Liver (tissue), 9 donors: Measurements from ENCODE around the gene CHP1. TPM values are rescaled to one million over a fixed set of nuclear protein-coding genes. Genes with fewer than 3 reads are reported as not detected.

ENCODE experiments used
- DNase-seq: peaks from one replicate; pipeline ENCODE4 v3.0.0-alpha.2; 2017; ENCODE audit warnings: low spot score
- H3K27ac ChIP-seq, 2 donors: one replicate each; pipeline ENCODE4 v1.7.0; 2013; ENCODE audit warnings: inconsistent platforms in 2 of 2, low read length in 2 of 2, control low read depth in 1 of 2, low read depth in 1 of 2, mild to moderate bottlenecking in 1 of 2
- H3K27me3 ChIP-seq, 4 donors: one replicate each; pipeline versions ENCODE4 v1.6.1 to v1.7.0; 2013; ENCODE audit warnings: low read length in 3 of 4, inconsistent platforms in 1 of 4, mild to moderate bottlenecking in 1 of 4, moderate library complexity in 1 of 4; ENCODE audit not compliant: control insufficient read depth in 4 of 4, insufficient read depth in 4 of 4
- H3K36me3 ChIP-seq, 4 donors: one replicate each; pipeline versions ENCODE4 v1.6.1 to v1.7.0; 2013; ENCODE audit warnings: low read length in 3 of 4, mild to moderate bottlenecking in 3 of 4, low read depth in 1 of 4, moderate library complexity in 1 of 4; ENCODE audit not compliant: control insufficient read depth in 4 of 4, insufficient read depth in 3 of 4
- H3K4me1 ChIP-seq, 4 donors: one replicate each; pipeline versions ENCODE4 v1.6.1 to v1.7.0; 2013; ENCODE audit warnings: low read length in 3 of 4, mild to moderate bottlenecking in 3 of 4, moderate library complexity in 1 of 4; ENCODE audit not compliant: control insufficient read depth in 4 of 4, insufficient read depth in 4 of 4
- H3K4me3 ChIP-seq, 3 donors: one replicate each; pipeline versions ENCODE4 v1.6.1 to v1.7.0; 2013; ENCODE audit warnings: low read length in 3 of 3, control low read depth in 1 of 3, low read depth in 1 of 3, mild to moderate bottlenecking in 1 of 3
- H3K9ac ChIP-seq, 2 donors: one replicate each; pipeline ENCODE4 v1.7.0; 2013; ENCODE audit warnings: low read length in 2 of 2, mild to moderate bottlenecking in 2 of 2, moderate library complexity in 2 of 2, control low read depth in 1 of 2, low read depth in 1 of 2
- H3K9me3 ChIP-seq, 4 donors: one replicate each; pipeline versions ENCODE4 v1.6.1 to v1.7.0; 2013; ENCODE audit warnings: low read length in 3 of 4; ENCODE audit not compliant: control insufficient read depth in 4 of 4
- ATF3 ChIP-seq: IDR thresholded peaks from 2 replicates; pipeline ENCODE4 v1.6.1; 2016; ENCODE audit warnings: antibody characterized with exemption
- CTCF ChIP-seq: fragments of 150-350 bp; IDR thresholded peaks from 2 replicates; pipeline ENCODE4 v1.5.1; 2017; ENCODE audit warnings: improper control_type of control experiment, low read depth, low read length; ENCODE audit not compliant: missing input control
- EGR1 ChIP-seq, 2 donors: IDR thresholded peaks; 2 replicates each; pipeline ENCODE4 v1.6.1; 2016 to 2018; ENCODE audit warnings: antibody characterized with exemption in 2 of 2, low read depth in 2 of 2
- FOXA1 ChIP-seq: IDR thresholded peaks from 2 replicates; pipeline ENCODE4 v1.6.1; 2016; ENCODE audit warnings: antibody characterized with exemption
- FOXA2 ChIP-seq: IDR thresholded peaks from 2 replicates; pipeline ENCODE4 v1.6.1; 2016; ENCODE audit warnings: antibody characterized with exemption
- GABPA ChIP-seq, 2 donors: IDR thresholded peaks in 1 of 2; conservative IDR thresholded peaks in 1 of 2; 2 replicates each; pipeline ENCODE4 v1.6.1; 2016; ENCODE audit warnings: antibody characterized with exemption in 2 of 2, mild to moderate bottlenecking in 1 of 2, moderate library complexity in 1 of 2
- HNF4A ChIP-seq, 2 donors: conservative IDR thresholded peaks; 2 replicates each; pipeline ENCODE4 v1.6.1; 2016; ENCODE audit warnings: antibody characterized with exemption in 2 of 2, mild to moderate bottlenecking in 2 of 2
- HNF4G ChIP-seq: IDR thresholded peaks from 2 replicates; pipeline ENCODE4 v1.6.1; 2016; ENCODE audit warnings: antibody characterized with exemption
- JUND ChIP-seq, 2 donors: IDR thresholded peaks; 2 replicates each; pipeline ENCODE4 v1.6.1; 2016; ENCODE audit warnings: antibody characterized with exemption in 2 of 2
- MAX ChIP-seq: IDR thresholded peaks from 2 replicates; pipeline ENCODE4 v1.6.1; 2016; ENCODE audit warnings: antibody characterized with exemption
- NR2F2 ChIP-seq: IDR thresholded peaks from 2 replicates; pipeline ENCODE4 v1.6.1; 2016; ENCODE audit warnings: antibody characterized with exemption
- RAD21 ChIP-seq, 2 donors: IDR thresholded peaks; 2 replicates each; pipeline ENCODE4 v1.6.1; 2016; ENCODE audit warnings: antibody characterized with exemption in 2 of 2, mild to moderate bottlenecking in 2 of 2
- REST ChIP-seq: IDR thresholded peaks from 2 replicates; pipeline ENCODE4 v1.6.1; 2016; ENCODE audit warnings: antibody characterized with exemption, mild to moderate bottlenecking
- RXRA ChIP-seq, 2 donors: IDR thresholded peaks; 2 replicates each; pipeline ENCODE4 v1.6.1; 2017 to 2018; ENCODE audit warnings: antibody characterized with exemption in 2 of 2, mild to moderate bottlenecking in 1 of 2
- SP1 ChIP-seq: IDR thresholded peaks from 2 replicates; pipeline ENCODE4 v1.6.1; 2018; ENCODE audit warnings: antibody characterized with exemption, mild to moderate bottlenecking
- TAF1 ChIP-seq: conservative IDR thresholded peaks from 2 replicates; pipeline ENCODE4 v1.6.1; 2016; ENCODE audit warnings: antibody characterized with exemption, mild to moderate bottlenecking
- YY1 ChIP-seq: IDR thresholded peaks from 2 replicates; pipeline ENCODE4 v1.6.1; 2016; ENCODE audit warnings: antibody characterized with exemption, mild to moderate bottlenecking
- ZBTB33 ChIP-seq: IDR thresholded peaks from 2 replicates; pipeline ENCODE4 v1.6.1; 2016; ENCODE audit warnings: antibody characterized with exemption
- WGBS: extraction: QIAGEN DNeasy Blood & Tissue Kit; methylation state at CpG from one replicate; pipeline ENCODE4 v1.1.7; 2013; 5-methylcytosine and 5-hydroxymethylcytosine counted together
- polyA plus RNA-seq, 2 donors: library from polyadenylated mRNA; stranded (reverse) in 1 of 2; unstranded in 1 of 2; fragments of 200-250 nt in 1 of 2; fragments of >200 nt in 1 of 2; fragmentation: Nextera tagmentation in 1 of 2; extraction: Ambion mirVana in 1 of 2; gene quantifications; one replicate each; pipeline versions ENCODE4 v1.2.1 to v1.2.3, GENCODE V29; 2013 to 2015
- total RNA-seq, 2 donors: library from RNA; depleted of rRNA; stranded (reverse); fragments of >200 nt; gene quantifications; one replicate each; pipeline ENCODE4 v1.2.3, GENCODE V29; 2014
- donor health status: healthy.
- donor health status: healthy.
- donor health status: healthy.
- donor health status: healthy.
- donor health status: healthy.

CHP1 gene
- total and polyA plus RNA-seq, 4 donors: 87.4 to 162 (median 117) TPM

- no peak overlapping the region for H3K4me3 ChIP-seq
- peaks cover 7 to 23% (median 15%) of the 10 kb centered on the region in 4 donors for H3K36me3 ChIP-seq
- H3K4me1 ChIP-seq: peaks cover 11 to 52% (median 34%) of the 10 kb centered on the region in 4 donors
- no peak for DNase-seq
- TF ChIP-seq MAX (peak; percentile 15), GABPA (IDR thresholded peaks at IDR 0.05 in 1 of 2, conservative IDR thresholded peaks at IDR 0.05 in 1 of 2) (peak in 1 of 2 donors; percentile 73), EGR1 (IDR thresholded peaks at IDR 0.05; ENCODE audit: low read depth in 2 of 2) (no peak), ATF3 (no peak), HNF4A (conservative IDR thresholded peaks at IDR 0.05) (peak; percentile 59 to 66), FOXA2 (no peak), FOXA1 (no peak), HNF4G (peak; percentile 26), RXRA (IDR thresholded peaks at IDR 0.05) (peak; percentile 43 to 65), CTCF (no peak), JUND (IDR thresholded peaks at IDR 0.05) (no peak), ZBTB33 (no peak), REST (no peak), TAF1 (no peak), RAD21 (IDR thresholded peaks at IDR 0.05) (no peak), NR2F2 (no peak), YY1 (no peak), SP1 (no peak)
- WGBS: 39% methylated on average over 8 of the region's 8 CpGs
- H3K9me3 ChIP-seq: no peaks in the 10 kb centered on the region
- H3K27ac ChIP-seq: peak overlapping the region in 1 of 2 donors; percentile 70
- H3K27me3 ChIP-seq: no peaks in the 10 kb centered on the region
- H3K9ac ChIP-seq: no peak overlapping the region
Observed at GRCh38 chr15:41262571-41262970, 31.5 kb downstream of the CHP1 start.
